ENCODE results near the gene SEPTIN1.

DNA sequence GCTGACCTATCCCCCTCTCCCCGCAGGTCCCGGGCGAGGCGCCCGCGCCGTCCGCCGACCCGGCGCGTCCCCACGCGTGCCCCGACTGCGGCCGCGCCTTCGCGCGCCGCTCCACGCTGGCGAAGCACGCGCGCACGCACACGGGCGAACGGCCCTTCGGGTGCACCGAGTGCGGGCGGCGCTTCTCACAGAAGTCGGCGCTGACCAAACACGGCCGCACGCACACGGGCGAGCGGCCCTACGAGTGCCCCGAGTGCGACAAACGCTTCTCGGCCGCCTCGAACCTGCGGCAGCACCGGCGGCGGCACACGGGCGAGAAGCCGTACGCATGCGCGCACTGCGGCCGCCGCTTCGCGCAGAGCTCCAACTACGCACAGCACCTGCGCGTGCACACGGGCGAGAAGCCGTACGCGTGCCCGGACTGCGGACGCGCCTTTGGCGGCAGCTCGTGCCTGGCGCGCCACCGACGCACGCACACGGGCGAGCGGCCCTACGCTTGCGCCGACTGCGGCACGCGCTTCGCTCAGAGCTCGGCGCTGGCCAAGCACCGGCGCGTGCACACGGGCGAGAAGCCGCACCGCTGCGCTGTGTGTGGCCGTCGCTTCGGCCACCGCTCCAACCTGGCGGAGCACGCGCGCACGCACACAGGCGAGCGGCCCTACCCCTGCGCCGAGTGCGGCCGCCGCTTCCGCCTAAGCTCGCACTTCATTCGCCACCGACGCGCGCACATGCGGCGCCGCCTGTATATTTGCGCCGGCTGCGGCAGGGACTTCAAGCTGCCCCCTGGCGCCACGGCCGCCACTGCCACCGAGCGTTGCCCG lies 35.4 kb upstream of the SEPTIN1 start:
- TF ChIP-seq, protein P1, sequence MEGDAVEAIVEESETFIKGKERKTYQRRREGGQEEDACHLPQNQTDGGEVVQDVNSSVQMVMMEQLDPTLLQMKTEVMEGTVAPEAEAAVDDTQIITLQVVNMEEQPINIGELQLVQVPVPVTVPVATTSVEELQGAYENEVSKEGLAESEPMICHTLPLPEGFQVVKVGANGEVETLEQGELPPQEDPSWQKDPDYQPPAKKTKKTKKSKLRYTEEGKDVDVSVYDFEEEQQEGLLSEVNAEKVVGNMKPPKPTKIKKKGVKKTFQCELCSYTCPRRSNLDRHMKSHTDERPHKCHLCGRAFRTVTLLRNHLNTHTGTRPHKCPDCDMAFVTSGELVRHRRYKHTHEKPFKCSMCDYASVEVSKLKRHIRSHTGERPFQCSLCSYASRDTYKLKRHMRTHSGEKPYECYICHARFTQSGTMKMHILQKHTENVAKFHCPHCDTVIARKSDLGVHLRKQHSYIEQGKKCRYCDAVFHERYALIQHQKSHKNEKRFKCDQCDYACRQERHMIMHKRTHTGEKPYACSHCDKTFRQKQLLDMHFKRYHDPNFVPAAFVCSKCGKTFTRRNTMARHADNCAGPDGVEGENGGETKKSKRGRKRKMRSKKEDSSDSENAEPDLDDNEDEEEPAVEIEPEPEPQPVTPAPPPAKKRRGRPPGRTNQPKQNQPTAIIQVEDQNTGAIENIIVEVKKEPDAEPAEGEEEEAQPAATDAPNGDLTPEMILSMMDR (IDR thresholded peaks at IDR 0.05; ENCODE audit: low read depth, low read length) = no peak
- TF ChIP-seq POLR2A (IDR thresholded peaks at IDR 0.05; ENCODE audit: extremely low read depth, insufficient read length) (no peak), MYC (IDR thresholded peaks at IDR 0.05; ENCODE audit: low read depth, low read length) (no peak)
- TF ChIP-seq, protein P2, sequence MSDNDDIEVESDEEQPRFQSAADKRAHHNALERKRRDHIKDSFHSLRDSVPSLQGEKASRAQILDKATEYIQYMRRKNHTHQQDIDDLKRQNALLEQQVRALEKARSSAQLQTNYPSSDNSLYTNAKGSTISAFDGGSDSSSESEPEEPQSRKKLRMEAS (IDR thresholded peaks at IDR 0.05; ENCODE audit: low read depth, low read length) = no peak
